ENCODE measurements around the gene SAMD1. TPM values are rescaled to one million over a fixed set of nuclear protein-coding genes. Genes with fewer than 3 reads are reported as not detected.
A peak's percentile ranks its signal among the peaks of the same experiment; 100 is the strongest.

Gene SAMD1
- total RNA-seq, 1 donor from 2014 or later: 64.7 TPM

DNA sequence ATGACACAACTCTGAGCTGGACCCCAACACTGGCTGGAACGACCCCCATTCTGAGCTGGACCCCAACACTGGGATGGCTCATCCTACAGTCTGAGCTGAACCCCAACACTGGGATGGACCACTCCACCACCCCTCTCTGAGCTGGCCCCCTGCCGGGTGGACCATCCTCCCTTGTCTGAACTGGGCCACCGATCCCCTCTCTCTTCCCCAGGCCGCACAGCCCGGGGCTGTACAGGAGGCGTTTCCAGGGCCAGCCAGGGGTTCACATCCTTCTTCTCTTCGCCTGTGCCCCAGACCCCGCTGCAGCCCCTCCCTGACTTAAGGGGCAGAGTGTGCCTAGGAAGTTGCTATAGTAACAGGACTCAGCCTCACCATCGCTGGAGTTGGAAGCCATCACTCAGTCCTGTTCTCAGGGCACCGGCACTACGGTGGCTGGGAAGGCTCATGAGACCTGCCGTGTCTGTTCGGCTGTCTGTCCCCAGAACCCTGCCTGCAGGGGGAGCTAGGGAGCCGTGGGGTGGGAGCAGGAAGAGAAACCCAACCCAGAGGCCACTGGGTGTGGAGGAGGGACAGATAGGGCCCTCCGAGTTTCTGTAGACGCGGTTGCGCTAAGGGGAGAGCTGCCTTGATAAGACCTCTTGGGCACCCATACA lies 23.3 kb upstream of the SAMD1 start:
- DNase-seq (ENCODE audit: low spot score, unreplicated experiment): no peak
- TF ChIP-seq, protein P1, sequence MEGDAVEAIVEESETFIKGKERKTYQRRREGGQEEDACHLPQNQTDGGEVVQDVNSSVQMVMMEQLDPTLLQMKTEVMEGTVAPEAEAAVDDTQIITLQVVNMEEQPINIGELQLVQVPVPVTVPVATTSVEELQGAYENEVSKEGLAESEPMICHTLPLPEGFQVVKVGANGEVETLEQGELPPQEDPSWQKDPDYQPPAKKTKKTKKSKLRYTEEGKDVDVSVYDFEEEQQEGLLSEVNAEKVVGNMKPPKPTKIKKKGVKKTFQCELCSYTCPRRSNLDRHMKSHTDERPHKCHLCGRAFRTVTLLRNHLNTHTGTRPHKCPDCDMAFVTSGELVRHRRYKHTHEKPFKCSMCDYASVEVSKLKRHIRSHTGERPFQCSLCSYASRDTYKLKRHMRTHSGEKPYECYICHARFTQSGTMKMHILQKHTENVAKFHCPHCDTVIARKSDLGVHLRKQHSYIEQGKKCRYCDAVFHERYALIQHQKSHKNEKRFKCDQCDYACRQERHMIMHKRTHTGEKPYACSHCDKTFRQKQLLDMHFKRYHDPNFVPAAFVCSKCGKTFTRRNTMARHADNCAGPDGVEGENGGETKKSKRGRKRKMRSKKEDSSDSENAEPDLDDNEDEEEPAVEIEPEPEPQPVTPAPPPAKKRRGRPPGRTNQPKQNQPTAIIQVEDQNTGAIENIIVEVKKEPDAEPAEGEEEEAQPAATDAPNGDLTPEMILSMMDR (IDR thresholded peaks at IDR 0.05; ENCODE audit: unreplicated experiment): no peak
- Mint-ChIP-seq H3K9me3 (ENCODE audit: low read depth) (no peaks in the 10 kb centered on the region), H3K4me1 (ENCODE audit: low read depth) (peaks cover 16% of the 10 kb centered on the region), H3K4me3 (ENCODE audit: low read depth) (no peak overlapping the region), H3K36me3 (ENCODE audit: insufficient read depth) (no peaks in the 10 kb centered on the region), H3K27me3 (no peaks in the 10 kb centered on the region), H3K27ac (no peak overlapping the region)

DNA sequence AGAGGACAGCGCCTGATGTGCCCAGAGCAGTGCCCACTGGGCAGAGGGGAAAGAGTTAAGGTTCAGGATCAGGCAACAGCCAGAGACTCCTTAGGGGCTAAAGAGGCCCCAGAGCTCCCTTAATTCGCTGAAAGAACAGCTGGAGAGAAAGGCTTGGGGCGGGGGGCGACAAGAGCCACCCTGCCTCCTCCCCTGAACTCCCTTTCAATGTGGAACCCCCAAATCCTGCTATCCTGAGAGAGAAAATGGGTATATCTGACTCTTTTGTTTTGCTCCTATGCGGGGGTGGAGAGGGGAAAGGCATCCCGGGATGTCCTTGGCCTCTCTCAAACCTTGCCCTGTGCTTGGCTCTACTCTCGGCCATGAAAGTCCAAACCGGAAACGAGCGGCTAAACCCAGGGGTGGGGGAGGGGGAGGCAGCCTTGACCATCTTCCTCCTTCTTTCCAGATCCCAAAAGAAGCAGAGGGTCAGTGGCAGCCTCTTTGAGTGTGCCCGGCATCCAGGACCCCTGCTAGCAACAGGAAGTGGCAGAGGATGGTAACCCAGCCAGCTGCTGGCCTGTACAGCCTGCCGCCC lies 22.3 kb upstream of the SAMD1 start:
- Mint-ChIP-seq H3K36me3 (ENCODE audit: insufficient read depth) (no peaks in the 10 kb centered on the region), H3K4me1 (ENCODE audit: low read depth) (peaks cover 11% of the 10 kb centered on the region), H3K27me3 (no peaks in the 10 kb centered on the region), H3K9me3 (ENCODE audit: low read depth) (no peaks in the 10 kb centered on the region), H3K27ac (peak overlapping the region; percentile 41), H3K4me3 (ENCODE audit: low read depth) (no peak overlapping the region)
- TF ChIP-seq, protein P1 (IDR thresholded peaks at IDR 0.05; ENCODE audit: unreplicated experiment): no peak
- no peak for DNase-seq (ENCODE audit: low spot score, unreplicated experiment)

DNA sequence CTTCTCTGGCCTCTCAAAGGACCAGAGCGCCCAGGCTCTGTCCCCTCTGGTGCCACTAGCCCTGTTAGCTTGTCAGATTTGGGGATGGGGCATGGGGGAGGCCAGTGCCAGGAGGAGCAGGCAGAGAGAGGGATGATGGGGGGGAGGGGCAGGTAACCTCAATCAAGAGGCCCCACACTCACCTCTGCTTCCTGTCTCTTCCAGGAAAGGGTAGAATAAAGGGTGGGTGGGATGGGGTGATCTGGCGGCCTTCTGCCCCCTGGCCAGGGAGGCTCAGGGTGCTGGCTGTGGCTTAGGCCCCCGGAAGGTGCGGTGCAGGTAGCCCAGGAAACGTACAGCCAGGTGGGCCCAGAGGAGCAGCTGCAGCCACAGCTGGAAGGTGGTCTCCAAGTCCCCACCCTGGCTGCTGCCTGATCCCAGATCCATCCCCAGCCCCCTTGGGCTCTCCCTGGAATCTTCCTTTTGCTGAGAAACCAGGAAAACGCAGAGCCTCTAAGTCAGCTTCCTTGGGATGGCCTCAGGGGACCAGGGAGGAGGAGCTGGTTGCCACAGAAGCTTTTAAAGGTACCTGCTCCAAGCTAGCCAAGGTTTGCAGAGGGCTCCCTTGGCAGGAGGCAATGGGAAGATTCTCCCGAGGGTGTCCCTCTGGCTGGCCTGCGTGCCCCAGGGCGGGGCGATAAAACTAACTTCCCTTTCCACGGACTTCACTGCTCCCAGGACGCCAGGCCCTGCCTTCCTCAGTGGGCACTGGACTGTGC lies 21.7 kb upstream of the SAMD1 start:
- no peak overlapping the region for H3K4me3 Mint-ChIP-seq (ENCODE audit: low read depth)
- H3K4me1 Mint-ChIP-seq (ENCODE audit: low read depth): peaks cover 11% of the 10 kb centered on the region
- TF ChIP-seq, protein P1 (IDR thresholded peaks at IDR 0.05; ENCODE audit: unreplicated experiment): no peak
- DNase-seq (ENCODE audit: low spot score, unreplicated experiment): no peak
- no peak overlapping the region for H3K27ac Mint-ChIP-seq
- no peaks in the 10 kb centered on the region for H3K9me3 Mint-ChIP-seq (ENCODE audit: low read depth)
- H3K27me3 Mint-ChIP-seq: no peaks in the 10 kb centered on the region
- peaks cover 1% of the 10 kb centered on the region for H3K36me3 Mint-ChIP-seq (ENCODE audit: insufficient read depth)

DNA sequence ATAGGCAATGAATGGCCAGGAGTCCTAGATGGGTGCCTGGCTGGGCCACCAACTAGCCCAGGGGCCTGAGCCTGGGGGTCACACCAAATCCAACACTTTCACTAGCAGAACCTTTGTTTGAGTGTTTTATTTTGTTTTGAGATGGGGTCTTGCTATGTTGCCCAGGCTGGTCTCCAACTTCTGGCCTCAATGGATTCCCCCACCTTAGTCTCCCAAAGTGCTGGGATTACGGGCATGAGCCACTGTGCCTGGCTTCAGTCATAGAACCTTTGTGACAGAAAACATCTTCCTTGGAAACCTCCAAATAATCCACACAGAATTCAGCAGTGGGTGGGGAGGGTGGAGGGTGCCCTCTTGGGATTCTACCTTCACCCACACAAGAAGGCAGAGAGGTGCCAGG lies 20.9 kb upstream of the SAMD1 start:
- no peak overlapping the region for H3K4me3 Mint-ChIP-seq (ENCODE audit: low read depth)
- H3K36me3 Mint-ChIP-seq (ENCODE audit: insufficient read depth): peaks cover 2% of the 10 kb centered on the region
- TF ChIP-seq, protein P1 (IDR thresholded peaks at IDR 0.05; ENCODE audit: unreplicated experiment): no peak
- H3K9me3 Mint-ChIP-seq (ENCODE audit: low read depth): no peaks in the 10 kb centered on the region
- H3K4me1 Mint-ChIP-seq (ENCODE audit: low read depth): peaks cover 6% of the 10 kb centered on the region
- H3K27me3 Mint-ChIP-seq: no peaks in the 10 kb centered on the region
- no peak for DNase-seq (ENCODE audit: low spot score, unreplicated experiment)
- H3K27ac Mint-ChIP-seq: no peak overlapping the region

DNA sequence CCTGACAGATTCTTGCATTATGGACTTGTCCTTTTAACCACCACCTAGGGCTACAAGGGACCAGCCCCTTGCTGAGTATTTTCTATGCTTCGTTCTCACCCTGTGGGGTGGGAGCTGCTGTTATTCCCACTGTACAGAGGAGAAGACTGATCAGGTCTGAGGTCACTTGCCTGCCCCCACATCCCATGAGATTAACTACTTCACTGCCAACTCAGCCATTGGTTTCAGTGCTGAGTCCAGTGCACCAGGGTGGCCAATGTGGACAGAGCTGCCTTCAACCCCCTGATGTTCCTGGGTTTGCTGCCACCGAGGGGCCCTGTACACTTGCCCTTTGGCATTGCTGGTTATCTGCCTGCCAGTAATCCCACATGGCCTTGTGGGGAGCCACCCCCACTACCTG lies 20.1 kb upstream of the SAMD1 start:
- TF ChIP-seq, protein P1 (IDR thresholded peaks at IDR 0.05; ENCODE audit: unreplicated experiment): no peak
- H3K36me3 Mint-ChIP-seq (ENCODE audit: insufficient read depth): peaks cover 5% of the 10 kb centered on the region
- DNase-seq (ENCODE audit: low spot score, unreplicated experiment): no peak
- H3K9me3 Mint-ChIP-seq (ENCODE audit: low read depth): no peaks in the 10 kb centered on the region
- H3K4me1 Mint-ChIP-seq (ENCODE audit: low read depth): no peaks in the 10 kb centered on the region
- no peak overlapping the region for H3K27ac Mint-ChIP-seq
- H3K27me3 Mint-ChIP-seq: no peaks in the 10 kb centered on the region
- H3K4me3 Mint-ChIP-seq (ENCODE audit: low read depth): no peak overlapping the region
